Loucy (cell line): ENCODE measurements around the gene ARHGAP27.

Experiments
- H2AFZ ChIP-seq: fragments of 200-600 bp; sonication (generic); 2 replicates; pipeline ENCODE4 v1.6.0; 2016; ENCODE audit warnings: antibody characterized with exemption, mild to moderate bottlenecking, low read length, moderate library complexity
- H3F3A ChIP-seq: fragments of 200-600 bp; 2 replicates; pipeline ENCODE4 v1.6.0; 2016; ENCODE audit warnings: antibody characterized with exemption, low read depth, mild to moderate bottlenecking
- H3K27me3 ChIP-seq: fragments of 200-600 bp; sonication (generic); 2 replicates; pipeline ENCODE4 v1.6.1; 2014; ENCODE audit warnings: low read length, mild to moderate bottlenecking; ENCODE audit not compliant: insufficient read depth, poor library complexity, severe bottlenecking
- H3K36me3 ChIP-seq: fragments of 200-600 bp; sonication (generic); 2 replicates; pipeline ENCODE4 v1.6.1; 2016; ENCODE audit warnings: low read length; ENCODE audit not compliant: insufficient read depth
- H3K4me1 ChIP-seq: fragments of 200-600 bp; sonication (generic); 2 replicates; pipeline ENCODE4 v1.5.1; 2014; ENCODE audit warnings: low read length, mild to moderate bottlenecking; ENCODE audit not compliant: insufficient read depth, poor library complexity, severe bottlenecking
- H3K4me2 ChIP-seq: fragments of 200-600 bp; sonication (generic); 2 replicates; pipeline ENCODE4 v1.6.0; 2014; ENCODE audit warnings: antibody characterized with exemption, low read length, low read depth, mild to moderate bottlenecking; ENCODE audit not compliant: poor library complexity, severe bottlenecking
- H3K4me3 ChIP-seq: fragments of 200-600 bp; sonication (generic); 2 replicates; pipeline ENCODE4 v1.5.1; 2014; ENCODE audit warnings: low read length, mild to moderate bottlenecking, mixed read lengths; ENCODE audit not compliant: poor library complexity, severe bottlenecking
- H3K79me2 ChIP-seq: fragments of 200-600 bp; sonication (generic); 2 replicates; pipeline ENCODE4 v1.6.1; 2014; ENCODE audit warnings: low read length; ENCODE audit not compliant: insufficient read depth
- H3K9ac ChIP-seq: fragments of 200-600 bp; sonication (generic); 2 replicates; pipeline ENCODE4 v1.6.0; 2014; ENCODE audit warnings: mild to moderate bottlenecking, low read depth, low read length, moderate library complexity; ENCODE audit not compliant: poor library complexity, severe bottlenecking
- H3K9me2 ChIP-seq: fragments of 200-600 bp; sonication (generic); replicated peaks from 2 replicates; pipeline ENCODE4 v1.6.1; 2016; ENCODE audit warnings: low read depth, low read length, mixed read lengths
- H3K9me3 ChIP-seq: fragments of 200-600 bp; sonication (generic); 2 replicates; pipeline ENCODE4 v1.6.1; 2014; ENCODE audit warnings: mild to moderate bottlenecking, antibody characterized with exemption, low read length, low read depth; ENCODE audit not compliant: insufficient read depth
- H4K20me1 ChIP-seq: fragments of 200-600 bp; sonication (generic); 2 replicates; pipeline ENCODE4 v1.6.0; 2014; ENCODE audit warnings: antibody characterized with exemption, low read length, mild to moderate bottlenecking; ENCODE audit not compliant: insufficient read depth, poor library complexity, severe bottlenecking
- EZH2phosphoT487 ChIP-seq: fragments of 200-600 bp; IDR thresholded peaks from 2 replicates; pipeline ENCODE4 v1.6.1; 2018; ENCODE audit warnings: antibody characterized with exemption, mild to moderate bottlenecking, moderate library complexity, borderline replicate concordance
- TF ChIP-seq, protein P1 (sequence below): fragments of 200-600 bp; sonication (generic); conservative IDR thresholded peaks from 2 replicates; pipeline ENCODE4 v1.5.1; 2014; ENCODE audit warnings: mild to moderate bottlenecking, antibody characterized with exemption, low read length

Gene ARHGAP27

DNA sequence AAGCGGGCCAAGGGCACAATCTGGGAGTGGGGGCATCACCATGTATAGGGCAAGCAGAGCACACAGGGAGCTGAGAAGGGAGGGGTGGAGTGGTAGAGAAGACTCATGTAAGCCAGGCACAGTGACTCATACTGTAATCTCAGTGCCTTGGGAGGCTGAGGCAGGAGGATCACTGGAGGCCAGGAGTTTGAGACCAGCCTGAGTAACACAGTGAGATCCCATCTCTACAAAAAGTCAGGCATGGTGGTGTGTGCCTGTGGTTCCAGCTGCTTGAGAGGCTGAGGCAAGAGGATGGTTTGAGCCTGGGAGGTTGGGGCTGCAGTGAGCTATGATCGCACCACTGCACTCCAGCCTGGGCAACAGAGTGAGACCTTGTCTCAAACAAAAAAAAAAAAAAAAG is 40.8 kb downstream of the ARHGAP27 start:
- Histone ChIP-seq H3F3A (no peaks in the 10 kb centered on the region), H3K79me2 (no peaks in the 10 kb centered on the region), H3K4me2 (no peak overlapping the region), H3K36me3 (peaks cover 13% of the 10 kb centered on the region; the same call in 1 of the 2 replicates), H3K9ac (no peak overlapping the region), H3K27me3 (no peaks in the 10 kb centered on the region), H4K20me1 (no peaks in the 10 kb centered on the region), H3K4me3 (no peak overlapping the region), H3K9me2 (no peaks in the 10 kb centered on the region), H3K4me1 (no peaks in the 10 kb centered on the region), H3K9me3 (no peaks in the 10 kb centered on the region), H2AFZ (no peak overlapping the region)
- TF ChIP-seq, protein P1, sequence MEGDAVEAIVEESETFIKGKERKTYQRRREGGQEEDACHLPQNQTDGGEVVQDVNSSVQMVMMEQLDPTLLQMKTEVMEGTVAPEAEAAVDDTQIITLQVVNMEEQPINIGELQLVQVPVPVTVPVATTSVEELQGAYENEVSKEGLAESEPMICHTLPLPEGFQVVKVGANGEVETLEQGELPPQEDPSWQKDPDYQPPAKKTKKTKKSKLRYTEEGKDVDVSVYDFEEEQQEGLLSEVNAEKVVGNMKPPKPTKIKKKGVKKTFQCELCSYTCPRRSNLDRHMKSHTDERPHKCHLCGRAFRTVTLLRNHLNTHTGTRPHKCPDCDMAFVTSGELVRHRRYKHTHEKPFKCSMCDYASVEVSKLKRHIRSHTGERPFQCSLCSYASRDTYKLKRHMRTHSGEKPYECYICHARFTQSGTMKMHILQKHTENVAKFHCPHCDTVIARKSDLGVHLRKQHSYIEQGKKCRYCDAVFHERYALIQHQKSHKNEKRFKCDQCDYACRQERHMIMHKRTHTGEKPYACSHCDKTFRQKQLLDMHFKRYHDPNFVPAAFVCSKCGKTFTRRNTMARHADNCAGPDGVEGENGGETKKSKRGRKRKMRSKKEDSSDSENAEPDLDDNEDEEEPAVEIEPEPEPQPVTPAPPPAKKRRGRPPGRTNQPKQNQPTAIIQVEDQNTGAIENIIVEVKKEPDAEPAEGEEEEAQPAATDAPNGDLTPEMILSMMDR, result no peak
- TF ChIP-seq EZH2phosphoT487, result no peak

DNA sequence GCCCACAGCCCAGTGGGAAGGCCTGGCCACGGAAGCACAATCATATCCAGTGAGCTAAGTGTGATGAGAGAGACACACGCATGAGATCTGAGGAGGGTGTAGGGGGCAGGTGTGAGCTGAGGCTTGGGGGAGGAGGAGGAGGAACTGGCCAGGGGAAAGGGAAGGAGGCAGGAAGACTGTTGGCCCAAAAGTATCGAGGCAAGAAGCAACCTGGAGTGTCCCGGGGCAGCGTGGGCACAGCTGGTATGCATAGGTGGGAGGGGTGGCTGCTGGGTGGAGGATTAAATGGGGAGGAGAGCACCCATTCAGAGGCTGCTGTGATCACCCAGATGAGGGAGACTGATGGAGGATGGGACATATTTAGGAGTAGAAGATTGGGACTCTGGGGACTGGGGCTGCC is 41.4 kb downstream of the ARHGAP27 start:
- Histone ChIP-seq H3K36me3 (peaks cover 13% of the 10 kb centered on the region; the same call in 1 of the 2 replicates), H3K4me1 (no peaks in the 10 kb centered on the region), H3K79me2 (no peaks in the 10 kb centered on the region), H2AFZ (no peak overlapping the region), H3K4me3 (no peak overlapping the region), H3K9ac (no peak overlapping the region), H3K4me2 (no peak overlapping the region), H3F3A (no peaks in the 10 kb centered on the region), H4K20me1 (no peaks in the 10 kb centered on the region), H3K9me3 (no peaks in the 10 kb centered on the region), H3K27me3 (no peaks in the 10 kb centered on the region), H3K9me2 (no peaks in the 10 kb centered on the region)
- TF ChIP-seq, protein P1, result no peak
- no peak for TF ChIP-seq EZH2phosphoT487

DNA sequence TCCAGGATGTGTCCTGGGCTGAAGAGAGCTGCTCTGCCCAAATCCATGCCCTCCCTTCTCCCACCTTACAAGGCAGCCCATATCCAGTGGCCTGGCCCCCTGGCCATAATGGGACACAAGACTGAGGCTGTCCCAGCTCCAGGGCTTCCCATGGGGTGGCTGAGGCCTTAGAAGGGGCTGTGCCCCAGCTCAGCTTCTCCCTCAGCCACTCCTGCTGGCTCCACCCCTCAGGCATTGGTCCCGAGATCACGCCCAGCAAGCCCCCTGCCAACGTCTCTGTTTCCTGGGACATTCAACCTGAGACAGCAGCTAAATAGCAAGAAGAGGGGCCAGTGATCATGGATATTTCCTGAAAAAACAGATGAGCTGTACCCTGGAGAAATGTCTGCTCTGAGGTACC is 43.3 kb downstream of the ARHGAP27 start:
- Histone ChIP-seq H3K9ac (no peak overlapping the region), H3K4me2 (no peak overlapping the region)
- no peak for TF ChIP-seq EZH2phosphoT487
- TF ChIP-seq, protein P1, result no peak

More for the DNA sequence above, 43.3 kb downstream of the ARHGAP27 start:
- H3K9me3 ChIP-seq, result no peaks in the 10 kb centered on the region
- no peaks in the 10 kb centered on the region for H4K20me1 ChIP-seq
- H3K4me1 ChIP-seq, result peaks cover 8% of the 10 kb centered on the region
- no peaks in the 10 kb centered on the region for H3K27me3 ChIP-seq
- H3K9me2 ChIP-seq, result no peaks in the 10 kb centered on the region
- peaks cover 4% of the 10 kb centered on the region; the same call in 1 of the 2 replicates for H3K36me3 ChIP-seq
- no peaks in the 10 kb centered on the region for H3K79me2 ChIP-seq
- no peak overlapping the region for H2AFZ ChIP-seq
- no peaks in the 10 kb centered on the region for H3F3A ChIP-seq
- no peak overlapping the region for H3K4me3 ChIP-seq
